Mucosa of gallbladder (tissue), 1 donor: Measurements from ENCODE around the gene FAM131C. TPM values are rescaled to one million over a fixed set of nuclear protein-coding genes. Genes with fewer than 3 reads are reported as not detected.
A peak's percentile ranks its signal among the peaks of the same experiment; 100 is the strongest.

Experiments used
- DNase-seq: peaks from one replicate; pipeline ENCODE4 v3.0.0-alpha.2; 2020; ENCODE audit warnings: low spot score
- total RNA-seq: library from RNA; stranded (reverse); gene quantifications from one replicate; pipeline ENCODE4 v1.2.1, GENCODE V29; 2021
- donor health status: DM: no; HTN: no; CAD: no.

Gene FAM131C
- total RNA-seq, 1 donor from 2014 or later, result 4.7 TPM

- no peak for DNase-seq
Measured at GRCh38 chr1:16015960-16016901, 57.2 kb downstream of the FAM131C start.

- DNase-seq, result no peak
Measured at GRCh38 chr1:16015491-16015890, 58.0 kb downstream of the FAM131C start.

GRCh38 chr1:16014509-16015482, 58.7 kb downstream of the FAM131C start:
- no peak for DNase-seq

GRCh38 chr1:16013908-16014258, 59.6 kb downstream of the FAM131C start:
- DNase-seq, result no peak

- DNase-seq, result peak; percentile 39
Measured at GRCh38 chr1:16013220-16013907, 60.1 kb downstream of the FAM131C start.

GRCh38 chr1:16012590-16013219, 60.7 kb downstream of the FAM131C start:
- peak; percentile 57 for DNase-seq

GRCh38 chr1:16011936-16012589, 61.4 kb downstream of the FAM131C start:
- DNase-seq, result no peak

GRCh38 chr1:16010837-16011236, 62.6 kb downstream of the FAM131C start:
- no peak for DNase-seq

- DNase-seq, result no peak
Measured at GRCh38 chr1:16009678-16010077, 63.8 kb downstream of the FAM131C start.

- peak; percentile 79 for DNase-seq
Measured at GRCh38 chr1:16009030-16009460, 64.4 kb downstream of the FAM131C start.

Other genes starting within 250 kb of the FAM131C start
- 44.5 TPM for gene SPEN, start 225.9 kb downstream of the FAM131C start, total RNA-seq
- 41.3 TPM for gene ZBTB17, start 97.5 kb downstream of the FAM131C start, total RNA-seq
- gene SRARP, start 69.4 kb downstream of the FAM131C start, total RNA-seq, result not detected
- 187 TPM for gene HSPB7, start 55.6 kb downstream of the FAM131C start, total RNA-seq
- 0.32 TPM for gene CLCNKA, start 51.6 kb downstream of the FAM131C start, total RNA-seq
- gene CLCNKB, start 29.9 kb downstream of the FAM131C start, total RNA-seq, result 0.63 TPM
- 37.2 TPM for gene EPHA2, start 82.4 kb upstream of the FAM131C start, total RNA-seq
- gene ARHGEF19, start 139.0 kb upstream of the FAM131C start, total RNA-seq, result 6.4 TPM
- 20.6 TPM for gene CPLANE2, start 163.5 kb upstream of the FAM131C start, total RNA-seq